GM23338 (cell line): ENCODE results near the gene NPAS2. TPM values are rescaled to one million over a fixed set of nuclear protein-coding genes. Genes with fewer than 3 reads are reported as not detected.

Experiments used
- ATAC-seq: fragments of 200-7000 bp; cut with Tn5 transposase; 3 replicates; pipeline ENCODE4 v1.9.1; 2020
- DNase-seq: peaks from one replicate; pipeline ENCODE4 v3.0.0-alpha.2; 2015; ENCODE audit warnings: low spot score
- H2AFZ ChIP-seq: fragments of 200-600 bp; sonication (generic); 2 replicates; pipeline ENCODE4 v1.8.0; 2016; ENCODE audit warnings: antibody characterized with exemption, mild to moderate bottlenecking, moderate library complexity
- H3F3A ChIP-seq: fragments of 200-600 bp; sonication (generic); replicated peaks from 2 replicates; pipeline ENCODE4 v1.8.0; 2017; ENCODE audit warnings: antibody characterized with exemption, mixed run types, low read depth
- H3K27ac ChIP-seq: fragments of 200-600 bp; sonication (generic); 2 replicates; pipeline ENCODE4 v1.6.1; 2016; ENCODE audit warnings: low read depth
- H3K27me3 ChIP-seq: fragments of 200-600 bp; sonication (generic); 2 replicates; pipeline ENCODE4 v1.8.0; 2016; ENCODE audit warnings: mild to moderate bottlenecking, mixed run types, moderate library complexity; ENCODE audit not compliant: insufficient read depth
- H3K36me3 ChIP-seq: fragments of 200-600 bp; sonication (generic); 2 replicates; pipeline ENCODE4 v1.8.0; 2016; ENCODE audit warnings: mild to moderate bottlenecking; ENCODE audit not compliant: insufficient read depth
- H3K4me1 ChIP-seq: fragments of 200-600 bp; sonication (generic); 2 replicates; pipeline ENCODE4 v1.8.0; 2016; ENCODE audit warnings: mild to moderate bottlenecking, moderate library complexity; ENCODE audit not compliant: insufficient read depth
- H3K4me2 ChIP-seq: fragments of 200-600 bp; sonication (generic); 2 replicates; pipeline ENCODE4 v1.7.1; 2017; ENCODE audit warnings: mixed run types
- H3K4me3 ChIP-seq: fragments of 200-600 bp; sonication (generic); 2 replicates; pipeline ENCODE4 v1.6.1; 2016; ENCODE audit warnings: mixed run types
- H3K79me2 ChIP-seq: fragments of 200-600 bp; sonication (generic); replicated peaks from 2 replicates; pipeline ENCODE4 v1.8.0; 2017; ENCODE audit warnings: mild to moderate bottlenecking; ENCODE audit not compliant: insufficient read depth
- H3K9me2 ChIP-seq: fragments of 200-600 bp; sonication (generic); 2 replicates; pipeline ENCODE4 v1.8.0; 2017; ENCODE audit not compliant: insufficient read depth
- H4K20me1 ChIP-seq: fragments of 200-600 bp; sonication (generic); replicated peaks from 2 replicates; pipeline ENCODE4 v1.8.0; 2017; ENCODE audit warnings: mild to moderate bottlenecking; ENCODE audit not compliant: insufficient read depth
- H3K27ac Mint-ChIP-seq: 2 replicates; pipeline ENCODE4 v1.8.0; 2020; ENCODE audit warnings: inconsistent platforms, mild to moderate bottlenecking, moderate library complexity, mixed read lengths
- H3K27me3 Mint-ChIP-seq: 3 replicates; pipeline ENCODE4 v1.8.0; 2022; ENCODE audit warnings: low read depth, mild to moderate bottlenecking, moderate library complexity, mixed read lengths, inconsistent platforms; ENCODE audit not compliant: insufficient read depth, poor library complexity
- H3K36me3 Mint-ChIP-seq: 3 replicates; pipeline ENCODE4 v1.8.0; 2021; ENCODE audit warnings: low read depth, mild to moderate bottlenecking, inconsistent platforms, moderate library complexity, mixed read lengths
- H3K4me1 Mint-ChIP-seq: 3 replicates; pipeline ENCODE4 v1.8.0; 2020; ENCODE audit warnings: mild to moderate bottlenecking, inconsistent platforms, mixed read lengths
- H3K4me3 Mint-ChIP-seq: 3 replicates; pipeline ENCODE4 v1.8.0; 2021; ENCODE audit warnings: moderate library complexity, mild to moderate bottlenecking, inconsistent platforms, mixed read lengths
- H3K9me3 Mint-ChIP-seq: 3 replicates; pipeline ENCODE4 v1.8.0; 2020; ENCODE audit warnings: moderate library complexity, mild to moderate bottlenecking, inconsistent platforms, mixed read lengths
- CREB1 ChIP-seq: fragments of 250-450 bp; sonication (Bioruptor Pico); IDR thresholded peaks from 2 replicates; pipeline ENCODE4 v1.5.0; 2020; ENCODE audit warnings: low read depth, mild to moderate bottlenecking, moderate library complexity
- ETS1 ChIP-seq: IDR thresholded peaks from 2 replicates; pipeline ENCODE4 v1.6.1; 2016; ENCODE audit warnings: antibody characterized with exemption
- EZH2 ChIP-seq: fragments of 200-600 bp; sonication (generic); IDR thresholded peaks from one replicate; pipeline ENCODE4 v1.8.0; 2017; ENCODE audit warnings: antibody characterized with exemption, mild to moderate bottlenecking, low read depth; ENCODE audit not compliant: unreplicated experiment
- EZH2phosphoT487 ChIP-seq: fragments of 200-600 bp; sonication (generic); IDR thresholded peaks from one replicate; pipeline ENCODE4 v1.8.1; 2018; ENCODE audit warnings: antibody characterized with exemption; ENCODE audit not compliant: unreplicated experiment
- JUNB ChIP-seq: IDR thresholded peaks from one replicate; pipeline ENCODE4 v1.6.1; 2016; ENCODE audit warnings: antibody characterized with exemption; ENCODE audit not compliant: unreplicated experiment
- NANOG ChIP-seq: IDR thresholded peaks from 2 replicates; pipeline ENCODE4 v1.6.1; 2016; ENCODE audit warnings: antibody characterized with exemption, borderline replicate concordance
- POLR2AphosphoS5 ChIP-seq: IDR thresholded peaks from 2 replicates; pipeline ENCODE4 v1.6.1; 2016; ENCODE audit warnings: antibody characterized with exemption, low read depth
- STAT1 ChIP-seq: IDR thresholded peaks from one replicate; pipeline ENCODE4 v1.6.1; 2016; ENCODE audit warnings: antibody characterized with exemption; ENCODE audit not compliant: unreplicated experiment
- ZNF114 ChIP-seq: fragments of 250-450 bp; sonication (Bioruptor Pico); IDR thresholded peaks from 2 replicates; pipeline ENCODE4 v1.5.0; 2020; ENCODE audit warnings: mild to moderate bottlenecking, moderate library complexity
- ZNF331 ChIP-seq: fragments of 250-450 bp; sonication (Bioruptor Pico); IDR thresholded peaks from 2 replicates; pipeline ENCODE4 v1.5.0; 2020; ENCODE audit warnings: low read depth, mild to moderate bottlenecking, moderate library complexity
- polyA plus RNA-seq: library from polyadenylated mRNA; unstranded; fragments of >200 nt; fragmentation: Nextera tagmentation; extraction: Ambion mirVana; gene quantifications from 2 replicates; pipeline ENCODE4 v1.2.1, GENCODE V29; 2016
- total RNA-seq: library from RNA; depleted of rRNA; stranded (reverse); fragments of >200 nt; shearing (Covaris generic); gene quantifications from 2 replicates; pipeline ENCODE4 v1.2.3, GENCODE V29; 2014
- TF ChIP-seq, protein P1 (sequence below), 2 experiments: fragments of 200-600 bp in 1 of 2; sonication (generic) in 1 of 2; conservative IDR thresholded peaks; 2 replicates each; pipeline versions ENCODE4 v1.5.1 to v1.6.1; 2016 to 2017; ENCODE audit warnings: antibody characterized with exemption in 2 of 2, low read depth in 2 of 2, mild to moderate bottlenecking in 2 of 2, moderate library complexity in 1 of 2
- TF ChIP-seq, protein P2 (sequence below): IDR thresholded peaks from one replicate; pipeline ENCODE4 v1.6.1; 2018; ENCODE audit warnings: antibody characterized with exemption; ENCODE audit not compliant: unreplicated experiment
- TF ChIP-seq, protein P3 (sequence below): fragments of 250-450 bp; sonication (Bioruptor Pico); IDR thresholded peaks from 2 replicates; pipeline ENCODE4 v1.5.0; 2020; ENCODE audit warnings: mild to moderate bottlenecking, moderate library complexity

NPAS2 gene
- total and polyA plus RNA-seq, 2 experiments from 2014 or later = 0.56 to 1.1 TPM

GRCh38 chr2:100817388-100817985 lies 2.5 kb upstream of the NPAS2 start:
- H3K9me3 Mint-ChIP-seq = no peaks in the 10 kb centered on the region
- DNase-seq (no peak), ATAC-seq (no peak)
- Histone ChIP-seq H3K36me3 (no peaks in the 10 kb centered on the region), H3K27me3 (peaks cover 56% of the 10 kb centered on the region), H2AFZ (no peak overlapping the region), H3K9me2 (no peaks in the 10 kb centered on the region), H3K4me2 (no peak overlapping the region), H3K79me2 (no peaks in the 10 kb centered on the region), H3K27ac (no peak overlapping the region), H3F3A (no peaks in the 10 kb centered on the region), H4K20me1 (no peaks in the 10 kb centered on the region; the same call in 1 of the 2 replicates), H3K4me1 (peaks cover 26% of the 10 kb centered on the region), H3K4me3 (no peak overlapping the region)
- TF ChIP-seq ETS1 (no peak), CREB1 (CRISPR knock-in tag) (no peak), ZNF331 (no peak), POLR2AphosphoS5 (no peak), ZNF114 (CRISPR knock-in tag) (no peak), JUNB (no peak), EZH2phosphoT487 (no peak), STAT1 (no peak), EZH2 (no peak), NANOG (no peak)
- TF ChIP-seq, protein P1, sequence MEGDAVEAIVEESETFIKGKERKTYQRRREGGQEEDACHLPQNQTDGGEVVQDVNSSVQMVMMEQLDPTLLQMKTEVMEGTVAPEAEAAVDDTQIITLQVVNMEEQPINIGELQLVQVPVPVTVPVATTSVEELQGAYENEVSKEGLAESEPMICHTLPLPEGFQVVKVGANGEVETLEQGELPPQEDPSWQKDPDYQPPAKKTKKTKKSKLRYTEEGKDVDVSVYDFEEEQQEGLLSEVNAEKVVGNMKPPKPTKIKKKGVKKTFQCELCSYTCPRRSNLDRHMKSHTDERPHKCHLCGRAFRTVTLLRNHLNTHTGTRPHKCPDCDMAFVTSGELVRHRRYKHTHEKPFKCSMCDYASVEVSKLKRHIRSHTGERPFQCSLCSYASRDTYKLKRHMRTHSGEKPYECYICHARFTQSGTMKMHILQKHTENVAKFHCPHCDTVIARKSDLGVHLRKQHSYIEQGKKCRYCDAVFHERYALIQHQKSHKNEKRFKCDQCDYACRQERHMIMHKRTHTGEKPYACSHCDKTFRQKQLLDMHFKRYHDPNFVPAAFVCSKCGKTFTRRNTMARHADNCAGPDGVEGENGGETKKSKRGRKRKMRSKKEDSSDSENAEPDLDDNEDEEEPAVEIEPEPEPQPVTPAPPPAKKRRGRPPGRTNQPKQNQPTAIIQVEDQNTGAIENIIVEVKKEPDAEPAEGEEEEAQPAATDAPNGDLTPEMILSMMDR (conservative IDR thresholded peaks at IDR 0.05; ENCODE audit: low read depth in 2 of 2) = no peak
- TF ChIP-seq, protein P2, sequence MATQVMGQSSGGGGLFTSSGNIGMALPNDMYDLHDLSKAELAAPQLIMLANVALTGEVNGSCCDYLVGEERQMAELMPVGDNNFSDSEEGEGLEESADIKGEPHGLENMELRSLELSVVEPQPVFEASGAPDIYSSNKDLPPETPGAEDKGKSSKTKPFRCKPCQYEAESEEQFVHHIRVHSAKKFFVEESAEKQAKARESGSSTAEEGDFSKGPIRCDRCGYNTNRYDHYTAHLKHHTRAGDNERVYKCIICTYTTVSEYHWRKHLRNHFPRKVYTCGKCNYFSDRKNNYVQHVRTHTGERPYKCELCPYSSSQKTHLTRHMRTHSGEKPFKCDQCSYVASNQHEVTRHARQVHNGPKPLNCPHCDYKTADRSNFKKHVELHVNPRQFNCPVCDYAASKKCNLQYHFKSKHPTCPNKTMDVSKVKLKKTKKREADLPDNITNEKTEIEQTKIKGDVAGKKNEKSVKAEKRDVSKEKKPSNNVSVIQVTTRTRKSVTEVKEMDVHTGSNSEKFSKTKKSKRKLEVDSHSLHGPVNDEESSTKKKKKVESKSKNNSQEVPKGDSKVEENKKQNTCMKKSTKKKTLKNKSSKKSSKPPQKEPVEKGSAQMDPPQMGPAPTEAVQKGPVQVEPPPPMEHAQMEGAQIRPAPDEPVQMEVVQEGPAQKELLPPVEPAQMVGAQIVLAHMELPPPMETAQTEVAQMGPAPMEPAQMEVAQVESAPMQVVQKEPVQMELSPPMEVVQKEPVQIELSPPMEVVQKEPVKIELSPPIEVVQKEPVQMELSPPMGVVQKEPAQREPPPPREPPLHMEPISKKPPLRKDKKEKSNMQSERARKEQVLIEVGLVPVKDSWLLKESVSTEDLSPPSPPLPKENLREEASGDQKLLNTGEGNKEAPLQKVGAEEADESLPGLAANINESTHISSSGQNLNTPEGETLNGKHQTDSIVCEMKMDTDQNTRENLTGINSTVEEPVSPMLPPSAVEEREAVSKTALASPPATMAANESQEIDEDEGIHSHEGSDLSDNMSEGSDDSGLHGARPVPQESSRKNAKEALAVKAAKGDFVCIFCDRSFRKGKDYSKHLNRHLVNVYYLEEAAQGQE = no peak
- TF ChIP-seq, protein P3, sequence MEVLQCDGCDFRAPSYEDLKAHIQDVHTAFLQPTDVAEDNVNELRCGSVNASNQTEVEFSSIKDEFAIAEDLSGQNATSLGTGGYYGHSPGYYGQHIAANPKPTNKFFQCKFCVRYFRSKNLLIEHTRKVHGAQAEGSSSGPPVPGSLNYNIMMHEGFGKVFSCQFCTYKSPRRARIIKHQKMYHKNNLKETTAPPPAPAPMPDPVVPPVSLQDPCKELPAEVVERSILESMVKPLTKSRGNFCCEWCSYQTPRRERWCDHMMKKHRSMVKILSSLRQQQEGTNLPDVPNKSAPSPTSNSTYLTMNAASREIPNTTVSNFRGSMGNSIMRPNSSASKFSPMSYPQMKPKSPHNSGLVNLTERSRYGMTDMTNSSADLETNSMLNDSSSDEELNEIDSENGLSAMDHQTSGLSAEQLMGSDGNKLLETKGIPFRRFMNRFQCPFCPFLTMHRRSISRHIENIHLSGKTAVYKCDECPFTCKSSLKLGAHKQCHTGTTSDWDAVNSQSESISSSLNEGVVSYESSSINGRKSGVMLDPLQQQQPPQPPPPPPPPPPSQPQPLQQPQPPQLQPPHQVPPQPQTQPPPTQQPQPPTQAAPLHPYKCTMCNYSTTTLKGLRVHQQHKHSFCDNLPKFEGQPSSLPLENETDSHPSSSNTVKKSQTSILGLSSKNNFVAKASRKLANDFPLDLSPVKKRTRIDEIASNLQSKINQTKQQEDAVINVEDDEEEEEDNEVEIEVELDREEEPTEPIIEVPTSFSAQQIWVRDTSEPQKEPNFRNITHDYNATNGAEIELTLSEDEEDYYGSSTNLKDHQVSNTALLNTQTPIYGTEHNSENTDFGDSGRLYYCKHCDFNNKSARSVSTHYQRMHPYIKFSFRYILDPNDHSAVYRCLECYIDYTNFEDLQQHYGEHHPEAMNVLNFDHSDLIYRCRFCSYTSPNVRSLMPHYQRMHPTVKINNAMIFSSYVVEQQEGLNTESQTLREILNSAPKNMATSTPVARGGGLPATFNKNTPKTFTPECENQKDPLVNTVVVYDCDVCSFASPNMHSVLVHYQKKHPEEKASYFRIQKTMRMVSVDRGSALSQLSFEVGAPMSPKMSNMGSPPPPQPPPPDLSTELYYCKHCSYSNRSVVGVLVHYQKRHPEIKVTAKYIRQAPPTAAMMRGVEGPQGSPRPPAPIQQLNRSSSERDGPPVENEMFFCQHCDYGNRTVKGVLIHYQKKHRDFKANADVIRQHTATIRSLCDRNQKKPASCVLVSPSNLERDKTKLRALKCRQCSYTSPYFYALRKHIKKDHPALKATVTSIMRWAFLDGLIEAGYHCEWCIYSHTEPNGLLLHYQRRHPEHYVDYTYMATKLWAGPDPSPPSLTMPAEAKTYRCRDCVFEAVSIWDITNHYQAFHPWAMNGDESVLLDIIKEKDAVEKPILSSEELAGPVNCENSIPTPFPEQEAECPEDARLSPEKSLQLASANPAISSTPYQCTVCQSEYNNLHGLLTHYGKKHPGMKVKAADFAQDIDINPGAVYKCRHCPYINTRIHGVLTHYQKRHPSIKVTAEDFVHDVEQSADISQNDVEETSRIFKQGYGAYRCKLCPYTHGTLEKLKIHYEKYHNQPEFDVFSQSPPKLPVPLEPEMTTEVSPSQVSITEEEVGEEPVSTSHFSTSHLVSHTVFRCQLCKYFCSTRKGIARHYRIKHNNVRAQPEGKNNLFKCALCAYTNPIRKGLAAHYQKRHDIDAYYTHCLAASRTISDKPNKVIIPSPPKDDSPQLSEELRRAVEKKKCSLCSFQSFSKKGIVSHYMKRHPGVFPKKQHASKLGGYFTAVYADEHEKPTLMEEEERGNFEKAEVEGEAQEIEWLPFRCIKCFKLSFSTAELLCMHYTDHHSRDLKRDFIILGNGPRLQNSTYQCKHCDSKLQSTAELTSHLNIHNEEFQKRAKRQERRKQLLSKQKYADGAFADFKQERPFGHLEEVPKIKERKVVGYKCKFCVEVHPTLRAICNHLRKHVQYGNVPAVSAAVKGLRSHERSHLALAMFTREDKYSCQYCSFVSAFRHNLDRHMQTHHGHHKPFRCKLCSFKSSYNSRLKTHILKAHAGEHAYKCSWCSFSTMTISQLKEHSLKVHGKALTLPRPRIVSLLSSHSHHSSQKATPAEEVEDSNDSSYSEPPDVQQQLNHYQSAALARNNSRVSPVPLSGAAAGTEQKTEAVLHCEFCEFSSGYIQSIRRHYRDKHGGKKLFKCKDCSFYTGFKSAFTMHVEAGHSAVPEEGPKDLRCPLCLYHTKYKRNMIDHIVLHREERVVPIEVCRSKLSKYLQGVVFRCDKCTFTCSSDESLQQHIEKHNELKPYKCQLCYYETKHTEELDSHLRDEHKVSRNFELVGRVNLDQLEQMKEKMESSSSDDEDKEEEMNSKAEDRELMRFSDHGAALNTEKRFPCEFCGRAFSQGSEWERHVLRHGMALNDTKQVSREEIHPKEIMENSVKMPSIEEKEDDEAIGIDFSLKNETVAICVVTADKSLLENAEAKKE (CRISPR knock-in tag) = no peak
- no peaks in the 10 kb centered on the region; the same call in 2 of the 3 replicates for H3K36me3 Mint-ChIP-seq
- no peak overlapping the region for H3K27ac Mint-ChIP-seq
- peak overlapping the region; percentile 75; the same call in 1 of the 3 replicates for H3K4me3 Mint-ChIP-seq
- H3K4me1 Mint-ChIP-seq = peaks cover 40% of the 10 kb centered on the region
- H3K27me3 Mint-ChIP-seq = peaks cover 47% of the 10 kb centered on the region
